NCI-H1694 treated with DMSO at 0.1 percent for 48 hours (cell line): ENCODE data around the gene NUS1.
"Not testable (repeated sequence)": the region's sequence is repeated elsewhere in the genome, so short reads cannot be mapped to it uniquely, and the experiment has no call there.

Experiments
- DNase-seq: peaks from one replicate; lab custom pipeline; 2025; lab: John Stamatoyannopoulos, UW

The NUS1 gene

DNA sequence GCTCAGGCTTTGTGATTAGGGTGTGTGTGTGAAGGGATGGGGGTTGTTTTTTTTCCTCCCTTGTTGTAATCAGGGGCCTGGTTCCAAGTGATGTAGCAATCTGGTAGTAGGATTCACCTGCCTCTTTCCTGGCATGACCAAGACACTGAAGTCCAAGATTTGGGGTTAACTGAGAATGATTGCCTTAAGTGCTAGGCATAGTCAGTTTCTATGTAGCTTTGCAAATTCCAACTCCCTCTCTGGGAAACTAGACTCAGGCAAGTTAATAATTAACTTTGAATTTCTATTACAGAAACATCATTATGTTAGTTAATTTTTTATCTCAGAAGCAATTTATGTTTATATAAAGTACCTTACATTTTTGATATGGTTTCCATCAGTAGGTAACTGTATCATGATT is 43.6 kb downstream of the NUS1 start:
- no peak for DNase-seq

DNA sequence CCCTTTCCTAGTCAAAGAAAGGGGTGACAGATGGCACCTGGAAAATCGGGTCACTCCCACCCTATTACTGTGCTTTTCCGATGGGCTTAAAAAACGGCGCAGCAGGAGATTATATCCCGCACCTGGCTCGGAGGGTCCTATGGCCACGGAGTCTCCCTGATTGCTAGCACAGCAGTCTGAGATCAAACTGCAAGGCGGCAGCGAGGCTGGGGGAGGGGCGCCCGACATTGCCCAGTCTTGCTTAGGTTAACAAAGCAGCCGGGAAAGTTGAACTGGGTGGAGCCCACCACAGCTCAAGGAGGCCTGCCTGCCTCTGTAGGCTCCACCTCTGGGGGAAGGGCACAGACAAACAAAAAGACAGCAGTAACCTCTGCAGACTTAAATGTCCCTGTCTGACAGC is 46.3 kb downstream of the NUS1 start:
- DNase-seq, result not testable (repeated sequence)

DNA sequence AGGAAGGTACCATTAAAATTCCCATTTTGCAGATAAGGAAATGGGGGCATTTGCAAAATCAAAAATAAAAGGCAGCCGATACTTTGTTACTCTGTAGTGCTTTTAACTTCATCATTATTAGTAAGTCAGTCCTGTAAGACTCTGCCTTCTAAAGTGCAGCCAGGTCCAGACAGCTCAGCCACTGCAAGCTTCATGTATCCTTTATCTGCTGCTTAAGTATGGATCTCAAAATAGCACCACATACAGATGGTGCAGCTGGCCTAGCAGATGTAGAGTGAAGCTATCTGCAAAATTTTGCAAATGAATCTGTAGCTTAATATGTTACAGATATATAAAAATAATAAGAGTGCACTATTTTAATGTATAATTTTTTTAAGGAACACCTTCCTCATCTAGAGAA is 53.4 kb downstream of the NUS1 start:
- DNase-seq, result no peak

DNA sequence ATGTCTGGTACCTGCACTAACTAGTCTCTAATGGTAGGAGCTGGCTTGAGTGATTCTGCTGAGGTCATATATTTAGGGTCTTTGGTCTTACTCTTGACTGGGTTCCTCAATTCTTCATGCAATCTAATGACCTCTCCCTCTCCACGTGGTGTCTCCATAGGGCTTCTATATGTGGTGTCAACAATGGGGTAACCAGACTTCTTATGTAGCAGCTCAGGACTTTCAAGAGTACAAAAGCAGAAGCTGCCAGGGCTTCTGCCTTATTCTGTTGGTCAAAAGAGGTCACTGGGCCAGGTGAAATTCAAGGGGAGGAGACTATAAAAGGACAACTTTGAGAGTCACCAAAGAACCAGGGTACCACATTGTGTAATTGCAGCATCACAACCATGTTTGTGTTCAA is 54.3 kb downstream of the NUS1 start:
- no peak for DNase-seq

DNA sequence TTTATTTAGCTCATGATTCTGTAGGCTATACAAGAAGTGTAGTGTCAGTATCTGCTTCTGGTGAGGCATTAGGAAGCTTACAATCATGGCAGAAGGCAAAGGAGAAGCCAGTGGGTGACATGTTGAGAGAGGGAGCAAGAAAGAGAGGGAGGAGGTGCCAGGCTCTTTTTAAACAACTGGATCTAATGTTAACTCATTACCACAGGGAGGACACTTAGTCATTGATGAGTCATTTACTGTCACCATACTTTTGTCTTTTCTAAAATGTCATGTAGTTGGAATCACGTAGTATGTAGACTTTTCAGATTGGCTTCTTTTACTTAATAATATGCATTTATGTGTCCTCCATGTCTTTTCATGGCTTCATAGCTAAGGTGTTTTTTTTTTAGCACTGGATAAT is 58.1 kb downstream of the NUS1 start:
- DNase-seq, result no peak

DNA sequence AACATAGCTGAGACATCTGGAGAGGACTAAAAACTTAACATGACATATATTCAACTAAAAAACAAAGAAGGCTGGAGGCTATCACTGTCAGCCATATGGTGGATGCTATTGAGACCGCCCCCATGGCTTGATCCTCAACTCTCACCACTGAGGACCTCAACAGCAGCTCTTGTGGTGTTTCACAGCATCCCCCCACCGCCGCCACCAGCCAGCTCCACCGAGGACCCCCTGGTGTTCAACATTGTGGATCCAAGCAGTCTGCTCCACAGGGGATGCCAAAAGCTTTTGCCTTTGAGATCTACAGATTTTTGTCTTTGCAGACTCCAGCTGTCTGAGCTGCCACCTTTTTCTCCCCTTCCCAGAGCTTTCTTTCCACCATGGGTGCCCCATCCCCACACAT is 64.6 kb downstream of the NUS1 start:
- no peak for DNase-seq

DNA sequence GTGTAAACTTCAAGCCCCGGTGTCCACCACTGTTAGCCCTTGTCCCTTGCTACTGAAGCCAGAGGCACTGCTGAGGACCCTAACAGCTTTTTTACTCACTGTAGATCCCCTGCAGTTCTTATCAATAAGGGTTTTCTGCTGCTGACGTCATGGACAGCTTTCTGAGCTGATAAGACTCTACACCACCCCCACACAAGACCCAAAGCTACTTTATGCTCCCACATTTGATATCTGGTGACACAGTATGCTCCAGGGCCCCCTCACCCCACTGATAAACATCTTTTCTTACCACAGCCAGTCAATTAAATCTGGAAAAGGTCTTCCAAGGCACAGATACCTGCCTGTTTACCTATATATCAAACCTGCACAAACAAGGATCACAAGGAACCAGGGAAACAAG is 65.3 kb downstream of the NUS1 start:
- no peak for DNase-seq

DNA sequence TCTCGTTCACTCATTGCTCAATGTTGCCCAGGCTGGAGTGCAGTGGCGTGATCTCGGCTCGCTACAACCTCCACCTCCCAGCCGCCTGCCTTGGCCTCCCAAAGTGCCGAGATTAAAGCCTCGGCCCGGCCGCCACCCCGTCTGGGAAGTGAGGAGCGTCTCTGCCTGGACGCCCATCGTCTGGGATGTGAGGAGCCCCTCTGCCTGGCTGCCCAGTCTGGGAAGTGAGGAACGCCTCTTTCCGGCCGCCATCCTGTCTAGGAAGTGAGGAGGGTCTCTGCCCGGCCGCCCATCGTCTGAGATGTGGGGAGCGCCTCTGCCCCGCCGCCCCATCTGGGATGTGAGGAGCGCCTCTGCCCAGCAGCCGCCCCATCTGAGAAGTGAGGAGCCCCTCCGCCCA is 75.4 kb downstream of the NUS1 start:
- not testable (repeated sequence) for DNase-seq
